Measurements from ENCODE around the gene MTX3.
A peak's percentile ranks its signal among the peaks of the same experiment; 100 is the strongest.

Gene MTX3

DNA sequence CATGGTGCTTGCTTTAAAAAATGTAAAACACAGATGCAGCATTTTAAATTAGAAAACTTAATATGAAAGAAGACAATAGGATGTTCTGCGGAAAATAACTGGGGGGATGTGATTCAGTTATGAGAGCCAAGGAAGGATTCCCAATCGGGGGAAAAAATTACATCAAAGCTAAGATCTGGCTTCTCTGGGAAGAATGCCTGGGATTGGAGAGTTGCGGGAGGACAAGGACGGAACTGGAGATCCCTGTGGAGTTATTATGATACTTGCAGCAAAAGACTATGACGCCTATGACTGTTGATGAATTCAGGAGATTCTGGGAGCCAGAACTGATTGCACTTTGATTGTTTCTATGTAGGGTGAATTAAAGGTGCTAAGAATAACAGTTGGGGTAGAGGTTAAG is 24.6 kb downstream of the MTX3 start:
- H3K79me1 ChIP-seq (replicated peaks; ENCODE audit: low read length, poor library complexity, severe bottlenecking): no peaks in the 10 kb centered on the region
- H2BK12ac ChIP-seq (ENCODE audit: low read length in 2 of 2): no peak overlapping the region
- no peak overlapping the region for H2BK5ac ChIP-seq (ENCODE audit: low read depth, low read length, poor library complexity, severe bottlenecking)
- H3K4me2 ChIP-seq (ENCODE audit: low read length, poor library complexity, severe bottlenecking): no peak overlapping the region
- no peak overlapping the region for H3K4ac ChIP-seq (ENCODE audit: low read depth in 1 of 2, low read length in 2 of 2)
- no peaks in the 10 kb centered on the region for H3K36me3 ChIP-seq (ENCODE audit: control insufficient read depth in 1 of 2, insufficient read depth in 2 of 2, low read depth in 1 of 2, low read length in 2 of 2)
- peaks cover 9 to 16% of the 10 kb centered on the region in 2 experiments for H3K27me3 ChIP-seq (ENCODE audit: control insufficient read depth in 1 of 2, insufficient read depth in 1 of 2, low read length in 2 of 2)
- WGBS: 94% methylated on average over 5 of the region's 5 CpGs
- H4K91ac ChIP-seq (ENCODE audit: low read length): no peak overlapping the region
- H3K4me3 ChIP-seq (ENCODE audit: insufficient read depth in 1 of 2, low read depth in 1 of 2, low read length in 2 of 2): no peak overlapping the region
- H3K4me1 ChIP-seq (ENCODE audit: control insufficient read depth, insufficient read depth, low read depth, low read length): peaks cover 3% of the 10 kb centered on the region
- no peak overlapping the region for H2AFZ ChIP-seq (ENCODE audit: low read depth, low read length)
- no peak overlapping the region for H2AK5ac ChIP-seq (ENCODE audit: low read length, severe bottlenecking)
- H3K9ac ChIP-seq (ENCODE audit: low read length): no peak overlapping the region
- no peak overlapping the region for H4K8ac ChIP-seq (ENCODE audit: low read length)
- H3K23ac ChIP-seq (ENCODE audit: low read length in 2 of 2): no peak overlapping the region
- no peak overlapping the region for H3K27ac ChIP-seq (ENCODE audit: low read length, poor library complexity, severe bottlenecking)
- no peak overlapping the region for H3K14ac ChIP-seq (ENCODE audit: low read length in 2 of 2)
- no peaks in the 10 kb centered on the region for H3K9me3 ChIP-seq (ENCODE audit: control insufficient read depth, low read length)
- no peak overlapping the region for H2BK120ac ChIP-seq (ENCODE audit: low read depth, low read length)
- no peak overlapping the region for H2BK15ac ChIP-seq (ENCODE audit: low read depth, poor library complexity, severe bottlenecking)
- no peak overlapping the region for H3K18ac ChIP-seq (ENCODE audit: low read depth in 1 of 2, low read length in 2 of 2)
- no peak for DNase-seq

DNA sequence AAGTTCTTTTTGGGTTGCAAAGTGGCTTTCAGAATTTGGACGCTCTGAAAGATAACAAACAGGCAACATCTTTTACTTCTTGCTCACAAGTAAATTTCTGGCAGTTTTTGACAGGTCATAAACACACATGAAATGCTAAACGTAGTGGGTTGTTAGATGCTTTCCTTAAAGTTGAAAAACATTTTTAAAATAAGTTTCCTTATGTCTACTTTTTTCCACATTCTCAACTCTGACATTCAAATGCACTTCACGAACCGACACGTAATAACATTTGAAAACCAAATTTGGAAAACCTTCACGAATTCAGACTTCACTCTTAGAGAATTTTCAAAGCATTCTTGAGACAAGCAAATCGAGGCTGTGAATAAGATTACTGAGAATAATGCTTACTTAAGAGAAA is 26.9 kb downstream of the MTX3 start:
- no peak overlapping the region for H4K8ac ChIP-seq (ENCODE audit: low read length)
- 86% methylated on average over 4 of the region's 7 CpGs for WGBS
- peaks cover 9 to 10% of the 10 kb centered on the region in 2 experiments for H3K27me3 ChIP-seq (ENCODE audit: control insufficient read depth in 1 of 2, insufficient read depth in 1 of 2, low read length in 2 of 2)
- H2BK5ac ChIP-seq (ENCODE audit: low read depth, low read length, poor library complexity, severe bottlenecking): no peak overlapping the region
- H3K4ac ChIP-seq (ENCODE audit: low read depth in 1 of 2, low read length in 2 of 2): no peak overlapping the region
- H2BK120ac ChIP-seq (ENCODE audit: low read depth, low read length): no peak overlapping the region
- H3K14ac ChIP-seq (ENCODE audit: low read length in 2 of 2): no peak overlapping the region
- H3K18ac ChIP-seq (ENCODE audit: low read depth in 1 of 2, low read length in 2 of 2): no peak overlapping the region
- no peak overlapping the region for H3K4me3 ChIP-seq (ENCODE audit: insufficient read depth in 1 of 2, low read depth in 1 of 2, low read length in 2 of 2)
- H3K36me3 ChIP-seq (ENCODE audit: control insufficient read depth in 1 of 2, insufficient read depth in 2 of 2, low read depth in 1 of 2, low read length in 2 of 2): no peaks in the 10 kb centered on the region
- H3K27ac ChIP-seq (ENCODE audit: low read length, poor library complexity, severe bottlenecking): no peak overlapping the region
- no peak for DNase-seq
- no peak overlapping the region for H3K9ac ChIP-seq (ENCODE audit: low read length)
- H2AK5ac ChIP-seq (ENCODE audit: low read length, severe bottlenecking): no peak overlapping the region
- H4K91ac ChIP-seq (ENCODE audit: low read length): no peak overlapping the region
- H3K79me1 ChIP-seq (replicated peaks; ENCODE audit: low read length, poor library complexity, severe bottlenecking): no peaks in the 10 kb centered on the region
- H2BK15ac ChIP-seq (ENCODE audit: low read depth, poor library complexity, severe bottlenecking): no peak overlapping the region
- H3K4me2 ChIP-seq (ENCODE audit: low read length, poor library complexity, severe bottlenecking): no peak overlapping the region
- peaks cover 3% of the 10 kb centered on the region for H3K4me1 ChIP-seq (ENCODE audit: control insufficient read depth, insufficient read depth, low read depth, low read length)
- no peaks in the 10 kb centered on the region for H3K9me3 ChIP-seq (ENCODE audit: control insufficient read depth, low read length)
- no peak overlapping the region for H2BK12ac ChIP-seq (ENCODE audit: low read length in 2 of 2)
- H3K23ac ChIP-seq (ENCODE audit: low read length in 2 of 2): no peak overlapping the region
- H2AFZ ChIP-seq (ENCODE audit: low read depth, low read length): no peak overlapping the region

DNA sequence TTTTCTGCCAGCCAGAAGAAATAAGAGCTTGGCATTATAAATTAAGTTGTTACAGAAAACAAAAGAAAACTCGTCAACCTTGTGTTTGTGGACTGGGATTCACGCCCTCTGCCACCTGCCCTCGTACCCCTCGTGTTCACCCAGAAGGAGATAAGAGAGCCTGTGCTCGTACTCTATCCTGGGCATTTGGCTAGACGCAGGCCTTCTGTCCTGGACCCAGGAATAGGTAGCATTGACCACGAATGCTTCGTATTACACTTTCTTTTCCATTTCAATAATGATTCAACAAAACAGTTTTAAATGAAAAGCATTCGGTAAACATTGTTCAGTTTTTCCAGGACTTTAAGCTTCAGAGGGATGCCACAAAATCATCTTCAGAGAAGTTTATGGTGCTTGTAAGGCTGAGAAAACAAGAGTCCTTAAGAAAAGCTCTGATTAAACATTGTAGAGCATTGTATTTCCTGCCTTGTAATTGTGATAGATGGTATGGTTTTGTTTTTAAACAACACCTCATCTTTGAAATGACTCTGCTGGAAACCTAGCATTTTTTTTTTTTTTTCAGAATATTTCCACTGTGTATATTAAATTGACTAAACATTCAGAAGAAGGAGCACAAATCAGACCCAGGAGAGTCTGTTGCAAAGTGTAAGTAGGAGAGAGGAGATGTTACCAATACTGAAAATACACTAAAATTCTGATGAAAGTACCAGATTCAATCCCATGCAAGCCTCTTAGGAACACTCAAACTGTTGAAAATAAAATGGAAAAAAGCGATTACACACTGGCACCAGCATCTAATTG is 27.6 kb downstream of the MTX3 start:
- H2AK5ac ChIP-seq (ENCODE audit: low read length, severe bottlenecking): no peak overlapping the region
- H4K8ac ChIP-seq (ENCODE audit: low read length): no peak overlapping the region
- no peak overlapping the region for H3K4me3 ChIP-seq (ENCODE audit: insufficient read depth in 1 of 2, low read depth in 1 of 2, low read length in 2 of 2)
- no peaks in the 10 kb centered on the region for H3K79me1 ChIP-seq (replicated peaks; ENCODE audit: low read length, poor library complexity, severe bottlenecking)
- peaks cover 3% of the 10 kb centered on the region for H3K4me1 ChIP-seq (ENCODE audit: control insufficient read depth, insufficient read depth, low read depth, low read length)
- no peak overlapping the region for H2BK12ac ChIP-seq (ENCODE audit: low read length in 2 of 2)
- 83% methylated on average over 9 of the region's 10 CpGs for WGBS
- no peak overlapping the region for H3K4me2 ChIP-seq (ENCODE audit: low read length, poor library complexity, severe bottlenecking)
- H3K27me3 ChIP-seq (ENCODE audit: control insufficient read depth in 1 of 2, insufficient read depth in 1 of 2, low read length in 2 of 2): peaks cover 5 to 9% of the 10 kb centered on the region in 2 experiments
- H2BK5ac ChIP-seq (ENCODE audit: low read depth, low read length, poor library complexity, severe bottlenecking): no peak overlapping the region
- DNase-seq: no peak
- H3K36me3 ChIP-seq (ENCODE audit: control insufficient read depth in 1 of 2, insufficient read depth in 2 of 2, low read depth in 1 of 2, low read length in 2 of 2): no peaks in the 10 kb centered on the region
- no peak overlapping the region for H3K14ac ChIP-seq (ENCODE audit: low read length in 2 of 2)
- H3K27ac ChIP-seq (ENCODE audit: low read length, poor library complexity, severe bottlenecking): no peak overlapping the region
- H3K9me3 ChIP-seq (ENCODE audit: control insufficient read depth, low read length): no peaks in the 10 kb centered on the region
- no peak overlapping the region for H3K4ac ChIP-seq (ENCODE audit: low read depth in 1 of 2, low read length in 2 of 2)
- H2BK15ac ChIP-seq (ENCODE audit: low read depth, poor library complexity, severe bottlenecking): no peak overlapping the region
- no peak overlapping the region for H4K91ac ChIP-seq (ENCODE audit: low read length)
- no peak overlapping the region for H2AFZ ChIP-seq (ENCODE audit: low read depth, low read length)
- H3K18ac ChIP-seq (ENCODE audit: low read depth in 1 of 2, low read length in 2 of 2): no peak overlapping the region
- no peak overlapping the region for H3K23ac ChIP-seq (ENCODE audit: low read length in 2 of 2)
- no peak overlapping the region for H3K9ac ChIP-seq (ENCODE audit: low read length)
- H2BK120ac ChIP-seq (ENCODE audit: low read depth, low read length): no peak overlapping the region

DNA sequence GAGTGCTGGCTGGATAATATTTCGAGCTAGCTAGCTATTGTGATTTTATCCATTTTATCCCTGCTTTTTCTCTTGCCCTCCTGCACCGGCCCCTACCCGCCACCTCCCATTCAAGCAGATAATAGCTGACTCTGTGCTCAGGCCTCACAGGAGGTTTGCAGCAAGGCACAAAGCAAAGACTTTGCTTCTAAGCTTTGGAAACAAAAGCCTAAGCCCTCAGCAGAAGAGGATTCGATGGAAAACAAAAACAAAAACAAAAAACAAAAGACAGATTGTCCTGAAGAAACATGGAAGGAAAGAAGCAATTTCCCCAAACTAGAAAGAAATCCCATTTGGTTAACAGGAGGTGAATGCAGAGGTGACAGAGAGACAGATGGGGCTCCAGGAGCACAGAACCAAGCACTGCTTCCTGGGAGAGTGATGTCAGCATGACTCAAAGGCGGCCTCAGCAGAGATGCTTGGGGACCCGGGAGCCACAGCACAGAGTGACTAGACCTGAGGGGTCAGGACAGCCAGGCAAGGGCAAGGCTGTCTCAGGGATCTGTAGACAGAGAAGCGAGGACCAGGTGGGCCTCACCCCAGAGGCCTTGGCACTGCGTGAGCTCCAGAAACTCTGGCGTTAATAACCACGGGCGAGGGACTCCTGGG is 28.4 kb downstream of the MTX3 start:
- Histone ChIP-seq H3K4me2 (ENCODE audit: low read length, poor library complexity, severe bottlenecking) (no peak overlapping the region), H3K23ac (ENCODE audit: low read length in 2 of 2) (no peak overlapping the region), H3K4me1 (ENCODE audit: control insufficient read depth, insufficient read depth, low read depth, low read length) (peaks cover 3% of the 10 kb centered on the region), H3K14ac (ENCODE audit: low read length in 2 of 2) (no peak overlapping the region), H3K36me3 (ENCODE audit: control insufficient read depth in 1 of 2, insufficient read depth in 2 of 2, low read depth in 1 of 2, low read length in 2 of 2) (no peaks in the 10 kb centered on the region), H3K18ac (ENCODE audit: low read depth in 1 of 2, low read length in 2 of 2) (peak overlapping the region in 1 of 2 experiments; percentile 38), H3K27me3 (ENCODE audit: control insufficient read depth in 1 of 2, insufficient read depth in 1 of 2, low read length in 2 of 2) (peaks cover 2 to 9% of the 10 kb centered on the region in 2 experiments), H2AK5ac (ENCODE audit: low read length, severe bottlenecking) (no peak overlapping the region), H3K9me3 (ENCODE audit: control insufficient read depth, low read length) (no peaks in the 10 kb centered on the region), H3K27ac (ENCODE audit: low read length, poor library complexity, severe bottlenecking) (no peak overlapping the region), H2BK120ac (ENCODE audit: low read depth, low read length) (no peak overlapping the region), H4K91ac (ENCODE audit: low read length) (no peak overlapping the region), H2BK5ac (ENCODE audit: low read depth, low read length, poor library complexity, severe bottlenecking) (no peak overlapping the region), H2AFZ (ENCODE audit: low read depth, low read length) (no peak overlapping the region), H3K79me1 (replicated peaks; ENCODE audit: low read length, poor library complexity, severe bottlenecking) (no peaks in the 10 kb centered on the region), H3K4ac (ENCODE audit: low read depth in 1 of 2, low read length in 2 of 2) (no peak overlapping the region), H2BK15ac (ENCODE audit: low read depth, poor library complexity, severe bottlenecking) (peak overlapping the region; percentile 8), H3K9ac (ENCODE audit: low read length) (no peak overlapping the region), H2BK12ac (ENCODE audit: low read length in 2 of 2) (no peak overlapping the region), H3K4me3 (ENCODE audit: insufficient read depth in 1 of 2, low read depth in 1 of 2, low read length in 2 of 2) (no peak overlapping the region), H4K8ac (ENCODE audit: low read length) (peak overlapping the region; percentile 12)
- WGBS: 62% methylated on average over 6 of the region's 11 CpGs
- peak; percentile 14 for DNase-seq

Data from mesenchymal stem cell (in vitro differentiated cells and primary cell).